Uterus (tissue), 4 donors: ENCODE data around the gene PDLIM7. TPM values are rescaled to one million over a fixed set of nuclear protein-coding genes. Genes with fewer than 3 reads are reported as not detected.

Experiments used
- DNase-seq, 2 donors: peaks; one replicate each; pipeline ENCODE4 v3.0.0-alpha.2; 2019 to 2020
- H3K27ac ChIP-seq, 2 donors: fragments of 200-600 bp; sonication (generic); 1 replicate in 1 of 2; 2 replicates in 1 of 2; pipeline ENCODE4 v1.5.1; 2016 to 2018
- H3K27me3 ChIP-seq, 2 donors: fragments of 200-600 bp; sonication (generic); one replicate each; pipeline ENCODE4 v1.5.1; 2018 to 2019; ENCODE audit warnings: control low read depth in 1 of 2
- H3K36me3 ChIP-seq, 2 donors: fragments of 200-600 bp; sonication (generic); one replicate each; pipeline ENCODE4 v1.5.1; 2019; ENCODE audit warnings: control low read depth in 1 of 2
- H3K4me1 ChIP-seq, 2 donors: fragments of 200-600 bp; sonication (generic); one replicate each; pipeline ENCODE4 v1.5.1; 2018 to 2019; ENCODE audit warnings: control low read depth in 1 of 2
- H3K4me3 ChIP-seq, 2 donors: fragments of 200-600 bp; sonication (generic); 1 replicate in 1 of 2; 2 replicates in 1 of 2; pipeline ENCODE4 v1.5.1; 2018 to 2019; ENCODE audit warnings: mild to moderate bottlenecking in 1 of 2
- H3K9me3 ChIP-seq, 2 donors: fragments of 200-600 bp; sonication (generic); one replicate each; pipeline ENCODE4 v1.5.1; 2019; ENCODE audit warnings: control low read depth in 1 of 2
- POLR2A ChIP-seq, 2 donors: fragments of 450-650 bp; IDR thresholded peaks; one replicate each; pipeline ENCODE4 v1.6.1; 2016; ENCODE audit warnings: antibody characterized with exemption in 2 of 2, mild to moderate bottlenecking in 1 of 2, moderate library complexity in 1 of 2
- intact Hi-C: fragments of 100-400 bp; cut with DNase I; formaldehyde crosslinking; loops from one replicate; pipeline ENCODE4 v1.15.1; 2023; ENCODE audit warnings: low total_unique reads
- total RNA-seq, 4 donors: library from RNA; depleted of rRNA in 3 of 4; stranded (reverse); fragments of >200 nt in 3 of 4; gene quantifications; one replicate each; pipeline versions ENCODE4 v1.1.0 to v1.2.4, GENCODE V29; 2014 to 2023
- TF ChIP-seq, protein P1 (sequence below), 4 experiments: fragments of 200-600 bp in 2 of 4; fragments of 450-650 bp in 2 of 4; sonication (generic) in 2 of 4; IDR thresholded peaks; one replicate each; pipeline ENCODE4 v1.5.1; 2016 to 2019; ENCODE audit warnings: antibody characterized with exemption in 4 of 4, mild to moderate bottlenecking in 2 of 4, moderate library complexity in 1 of 4
- donor health status: DM: yes; HTN: yes; CAD: no.

PDLIM7 gene
- total RNA-seq, 4 donors from 2014 or later: 102 to 543 (median 193) TPM

DNA sequence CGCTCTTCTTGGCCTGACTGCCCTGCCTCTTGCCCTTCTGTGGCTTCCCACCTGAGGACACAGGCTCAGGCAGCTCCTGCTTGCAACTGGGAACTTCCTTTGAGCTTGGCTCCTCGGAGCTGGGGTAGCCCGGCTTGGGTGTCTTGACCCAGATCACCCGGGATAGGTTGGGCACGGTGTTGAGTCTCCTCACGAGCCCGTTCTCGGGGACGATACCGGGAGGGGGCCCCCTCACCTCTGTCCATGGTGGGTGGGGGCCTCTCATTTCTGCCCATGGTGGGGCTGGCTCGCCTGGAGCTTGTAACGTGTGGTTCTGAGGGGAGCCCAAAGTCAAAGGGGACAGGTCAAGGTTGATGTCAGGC is 27.1 kb upstream of the PDLIM7 start:
- no peaks in the 10 kb centered on the region for H3K9me3 ChIP-seq
- no peak overlapping the region for H3K27ac ChIP-seq
- H3K4me1 ChIP-seq: no peaks in the 10 kb centered on the region
- no peaks in the 10 kb centered on the region for H3K36me3 ChIP-seq
- TF ChIP-seq, protein P1, sequence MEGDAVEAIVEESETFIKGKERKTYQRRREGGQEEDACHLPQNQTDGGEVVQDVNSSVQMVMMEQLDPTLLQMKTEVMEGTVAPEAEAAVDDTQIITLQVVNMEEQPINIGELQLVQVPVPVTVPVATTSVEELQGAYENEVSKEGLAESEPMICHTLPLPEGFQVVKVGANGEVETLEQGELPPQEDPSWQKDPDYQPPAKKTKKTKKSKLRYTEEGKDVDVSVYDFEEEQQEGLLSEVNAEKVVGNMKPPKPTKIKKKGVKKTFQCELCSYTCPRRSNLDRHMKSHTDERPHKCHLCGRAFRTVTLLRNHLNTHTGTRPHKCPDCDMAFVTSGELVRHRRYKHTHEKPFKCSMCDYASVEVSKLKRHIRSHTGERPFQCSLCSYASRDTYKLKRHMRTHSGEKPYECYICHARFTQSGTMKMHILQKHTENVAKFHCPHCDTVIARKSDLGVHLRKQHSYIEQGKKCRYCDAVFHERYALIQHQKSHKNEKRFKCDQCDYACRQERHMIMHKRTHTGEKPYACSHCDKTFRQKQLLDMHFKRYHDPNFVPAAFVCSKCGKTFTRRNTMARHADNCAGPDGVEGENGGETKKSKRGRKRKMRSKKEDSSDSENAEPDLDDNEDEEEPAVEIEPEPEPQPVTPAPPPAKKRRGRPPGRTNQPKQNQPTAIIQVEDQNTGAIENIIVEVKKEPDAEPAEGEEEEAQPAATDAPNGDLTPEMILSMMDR (IDR thresholded peaks at IDR 0.05): no peak
- TF ChIP-seq POLR2A (IDR thresholded peaks at IDR 0.05): no peak
- no peaks in the 10 kb centered on the region for H3K27me3 ChIP-seq
- intact Hi-C loops: no loop called here
- DNase-seq: no peak
- no peak overlapping the region for H3K4me3 ChIP-seq

DNA sequence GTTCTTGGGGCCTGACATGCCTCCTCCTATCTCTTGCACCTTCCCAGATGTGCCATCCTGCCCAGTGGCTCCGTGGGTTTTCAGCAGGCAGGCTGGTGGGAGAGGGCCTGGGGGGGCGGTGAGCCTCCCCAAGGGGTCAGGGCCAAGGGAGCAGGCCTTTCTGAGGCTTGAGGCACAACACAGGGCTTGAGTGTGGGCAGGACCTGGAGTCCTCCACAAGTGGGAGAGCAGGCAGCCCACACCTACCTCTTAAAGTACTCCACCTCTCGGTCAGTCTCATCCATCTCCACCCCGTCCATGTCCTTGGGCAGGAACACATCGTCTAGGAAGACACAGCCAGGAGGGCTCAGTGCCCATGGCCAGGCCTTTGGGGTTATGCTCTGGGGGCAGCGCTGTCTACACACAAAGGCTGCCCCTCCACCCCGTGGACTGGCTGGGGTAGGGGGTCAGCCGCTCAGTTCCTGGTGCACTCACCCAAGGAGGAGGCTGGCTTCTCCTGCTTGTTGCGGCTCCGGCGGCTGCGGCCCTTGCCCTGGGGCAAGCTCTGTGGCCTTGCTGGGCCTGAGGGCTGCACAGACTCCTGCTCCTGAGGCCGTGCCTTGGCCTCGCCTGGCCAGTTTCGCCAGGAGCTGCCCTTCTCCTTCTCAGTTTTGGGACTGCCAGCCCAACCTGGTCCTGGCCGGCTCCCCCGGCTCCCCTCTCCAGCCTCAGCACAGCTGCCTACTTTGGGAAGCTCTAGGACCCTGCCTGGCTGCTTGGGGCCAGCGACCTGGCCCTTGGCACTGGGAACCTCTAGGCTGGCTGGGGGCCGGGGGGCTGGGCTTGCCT is 26.5 kb upstream of the PDLIM7 start:
- intact Hi-C loops: no loop called here
- H3K9me3 ChIP-seq: no peaks in the 10 kb centered on the region
- DNase-seq: no peak
- TF ChIP-seq, protein P1 (IDR thresholded peaks at IDR 0.05): no peak
- TF ChIP-seq POLR2A (IDR thresholded peaks at IDR 0.05): no peak
- no peaks in the 10 kb centered on the region for H3K36me3 ChIP-seq
- no peaks in the 10 kb centered on the region for H3K4me1 ChIP-seq
- H3K27me3 ChIP-seq: no peaks in the 10 kb centered on the region
- no peak overlapping the region for H3K4me3 ChIP-seq
- H3K27ac ChIP-seq: no peak overlapping the region

DNA sequence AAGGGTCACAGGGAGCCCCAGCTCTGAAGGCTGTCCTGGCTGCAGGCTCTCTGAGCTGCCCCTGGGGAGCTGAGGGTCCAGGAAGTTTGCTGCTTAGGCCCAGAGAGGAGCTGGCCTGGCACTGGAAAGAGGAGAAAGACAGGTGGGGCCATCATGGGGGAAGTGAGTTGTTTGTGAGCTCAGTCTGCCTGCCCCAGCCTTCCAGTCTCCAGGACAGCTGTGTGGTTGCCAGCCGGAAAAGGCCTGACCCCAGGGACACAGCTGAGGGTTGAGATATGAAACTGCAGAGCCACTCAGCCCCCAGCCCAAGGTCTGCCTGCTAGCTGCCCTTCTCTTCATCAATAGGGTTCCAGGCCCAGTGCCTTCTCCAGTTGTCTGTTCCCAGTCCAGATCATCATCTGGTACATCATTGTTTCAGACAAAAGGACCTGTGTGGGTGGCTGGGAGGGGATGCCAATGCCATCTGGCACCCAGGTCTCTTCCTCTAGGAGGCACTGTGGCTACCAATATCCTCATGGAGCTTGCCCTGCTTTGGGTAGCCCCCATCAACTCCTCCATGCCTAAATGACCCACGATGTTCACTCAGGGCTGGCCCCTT is 23.6 kb upstream of the PDLIM7 start:
- H3K36me3 ChIP-seq: no peaks in the 10 kb centered on the region
- intact Hi-C loops: no loop called here

DNA sequence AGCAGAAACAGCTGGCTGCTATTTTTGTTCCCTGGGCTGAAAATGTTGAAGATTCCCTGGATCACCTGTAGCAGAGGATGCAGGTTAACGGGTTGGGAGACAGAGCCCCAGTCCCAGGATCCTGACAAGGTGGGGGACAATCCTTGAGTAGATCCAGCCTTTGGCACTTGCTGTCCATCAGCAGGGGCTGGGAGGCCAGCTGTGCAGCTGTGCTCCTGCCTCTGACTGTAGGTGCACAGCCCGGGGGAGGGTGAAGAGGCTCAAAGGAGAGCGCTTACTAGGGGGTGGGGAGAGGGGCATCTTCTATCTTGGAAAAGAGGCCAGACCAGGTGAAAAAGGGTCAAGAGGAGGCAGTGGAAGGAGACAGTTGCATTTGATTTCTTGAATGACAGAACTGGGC is 22.9 kb upstream of the PDLIM7 start:
- TF ChIP-seq, protein P1 (IDR thresholded peaks at IDR 0.05): no peak
- TF ChIP-seq POLR2A (IDR thresholded peaks at IDR 0.05): no peak
- DNase-seq: no peak
- H3K9me3 ChIP-seq: no peaks in the 10 kb centered on the region

More for the DNA sequence above, 23.6 kb upstream of the PDLIM7 start:
- Histone ChIP-seq H3K27ac (no peak overlapping the region), H3K9me3 (no peaks in the 10 kb centered on the region), H3K4me3 (no peak overlapping the region), H3K4me1 (peaks cover 0 to 2% of the 10 kb centered on the region in 2 donors), H3K27me3 (no peaks in the 10 kb centered on the region)
- TF ChIP-seq, protein P1 (IDR thresholded peaks at IDR 0.05): no peak
- TF ChIP-seq POLR2A (IDR thresholded peaks at IDR 0.05): no peak
- no peak for DNase-seq

More for the DNA sequence above, 22.9 kb upstream of the PDLIM7 start:
- intact Hi-C loops: no loop called here
- H3K27ac ChIP-seq: no peak overlapping the region
- no peaks in the 10 kb centered on the region for H3K36me3 ChIP-seq
- no peaks in the 10 kb centered on the region for H3K27me3 ChIP-seq
- no peak overlapping the region for H3K4me3 ChIP-seq
- peaks cover 0 to 3% of the 10 kb centered on the region in 2 donors for H3K4me1 ChIP-seq
